Keratinocyte (primary cell): ENCODE data around the gene MTA1. TPM values are rescaled to one million over a fixed set of nuclear protein-coding genes. Genes with fewer than 3 reads are reported as not detected.

Experiments
- DNase-seq: peaks from one replicate; pipeline ENCODE4 v3.0.0-alpha.2; 2011; ENCODE audit warnings: low read depth, missing footprints, low spot score
- FAIRE-seq: peaks from 2 replicates; lab custom pipeline; 2011; peaks lifted over from hg19 to GRCh38; lab: Jason Lieb, UNC
- H2AFZ ChIP-seq: 2 replicates; pipeline ENCODE4 v1.6.0; 2012; ENCODE audit warnings: low read length, control low read depth, inconsistent platforms; ENCODE audit not compliant: control insufficient read depth
- H3K27ac ChIP-seq: 2 replicates; pipeline ENCODE4 v1.5.1; 2011; ENCODE audit warnings: low read length; ENCODE audit not compliant: control insufficient read depth, insufficient read depth
- H3K27me3 ChIP-seq: 3 replicates; pipeline ENCODE4 v1.6.0; 2011; ENCODE audit warnings: low read length; ENCODE audit not compliant: control insufficient read depth, insufficient read depth; ENCODE audit errors: extremely low read depth
- H3K36me3 ChIP-seq, 2 experiments: 2 replicates in 1 of 2; 3 replicates in 1 of 2; pipeline ENCODE4 v1.5.1; 2011; ENCODE audit warnings: low read length in 2 of 2, mild to moderate bottlenecking in 1 of 2; ENCODE audit not compliant: control insufficient read depth in 2 of 2, insufficient read depth in 2 of 2; ENCODE audit errors: extremely low read depth in 1 of 2
- H3K4me1 ChIP-seq: 3 replicates; pipeline ENCODE4 v1.5.1; 2011; ENCODE audit warnings: low read length; ENCODE audit not compliant: control insufficient read depth, insufficient read depth; ENCODE audit errors: extremely low read depth
- H3K4me2 ChIP-seq: 3 replicates; pipeline ENCODE4 v1.6.0; 2011; ENCODE audit warnings: low read depth, low read length; ENCODE audit not compliant: control insufficient read depth, insufficient read depth; ENCODE audit errors: extremely low read depth
- H3K4me3 ChIP-seq, 3 experiments: fragments of 200-600 bp in 1 of 3; sonication (generic) in 1 of 3; 2 replicates in 2 of 3; 3 replicates in 1 of 3; pipeline ENCODE4 v1.5.1; 2011 to 2016; ENCODE audit warnings: low read length in 3 of 3, mild to moderate bottlenecking in 3 of 3, control low read depth in 2 of 3, inconsistent platforms in 1 of 3, low read depth in 1 of 3, mixed read lengths in 1 of 3, mixed run types in 1 of 3, moderate library complexity in 1 of 3; ENCODE audit not compliant: control insufficient read depth in 2 of 3, insufficient read depth in 2 of 3; ENCODE audit errors: extremely low read depth in 1 of 3
- H3K79me2 ChIP-seq: 2 replicates; pipeline ENCODE4 v1.6.0; 2012; ENCODE audit warnings: low read length; ENCODE audit not compliant: control insufficient read depth, insufficient read depth
- H3K9ac ChIP-seq: 3 replicates; pipeline ENCODE4 v1.6.0; 2011; ENCODE audit warnings: low read length; ENCODE audit not compliant: control insufficient read depth, insufficient read depth; ENCODE audit errors: extremely low read depth
- H3K9me1 ChIP-seq: 3 replicates; pipeline ENCODE4 v1.6.0; 2011; ENCODE audit warnings: low read length; ENCODE audit not compliant: control insufficient read depth, insufficient read depth; ENCODE audit errors: extremely low read depth
- H3K9me3 ChIP-seq: 2 replicates; pipeline ENCODE4 v1.5.1; 2012; ENCODE audit warnings: low read depth, low read length; ENCODE audit not compliant: control insufficient read depth
- H4K20me1 ChIP-seq: 3 replicates; pipeline ENCODE4 v1.6.0; 2011; ENCODE audit warnings: low read length; ENCODE audit not compliant: control insufficient read depth, insufficient read depth; ENCODE audit errors: extremely low read depth
- CTCF ChIP-seq, 3 experiments: IDR thresholded peaks in 1 of 3; conservative IDR thresholded peaks in 1 of 3; optimal IDR thresholded peaks in 1 of 3; 2 replicates in 2 of 3; 3 replicates in 1 of 3; pipeline versions ENCODE3 to v1.5.1; 2011; ENCODE audit warnings: low read length in 3 of 3, mild to moderate bottlenecking in 3 of 3, moderate library complexity in 2 of 3, control low read depth in 1 of 3, inconsistent platforms in 1 of 3; ENCODE audit not compliant: insufficient read depth in 2 of 3; ENCODE audit errors: extremely low read depth in 1 of 3
- EZH2 ChIP-seq: IDR thresholded peaks from one replicate; pipeline ENCODE4 v1.6.1; 2012; ENCODE audit warnings: inconsistent platforms, mild to moderate bottlenecking, low read length, moderate library complexity
- dilution Hi-C: fragments of 300-500 bp; cut with MboI; formaldehyde crosslinking; loops from one replicate; pipeline ENCODE4 v1.7.0; 2020; ENCODE audit warnings: low sequenced_read_pairs; ENCODE audit not compliant: extremely low pct_ligation_motif_present
- polyA plus RNA-seq, 5 experiments: library from polyadenylated mRNA; depleted of rRNA in 3 of 5; stranded (reverse) in 3 of 5; stranded (forward) in 1 of 5; unstranded in 1 of 5; fragments of >200 nt; gene quantifications; 1 replicate in 1 of 5; 2 replicates in 3 of 5; 3 replicates in 1 of 5; pipeline versions ENCODE4 v1.2.1 to v1.2.3, GENCODE V29; 2011 to 2012; ENCODE audit warnings: missing spikeins in 2 of 5, low read depth in 1 of 5, low replicate concordance in 1 of 5

The MTA1 gene
- polyA plus RNA-seq, 1 donor (not counting 4 experiments of a cell fraction or from before 2014, with no cell fraction given): 33.6 TPM

- H3K9me3 ChIP-seq: no peaks in the 10 kb centered on the region
- DNase-seq (no peak), FAIRE-seq (no peak)
- H3K27ac ChIP-seq: no peak overlapping the region
- H3K27me3 ChIP-seq: no peaks in the 10 kb centered on the region
- H2AFZ ChIP-seq: no peak overlapping the region
- no peak overlapping the region for H3K4me2 ChIP-seq
- no peak for TF ChIP-seq EZH2
- no peak for TF ChIP-seq CTCF (optimal IDR thresholded peaks at IDR 0.05 in 1 of 3, IDR thresholded peaks at IDR 0.05 in 1 of 3, conservative IDR thresholded peaks at IDR 0.05 in 1 of 3; ENCODE audit: extremely low read depth in 1 of 3, insufficient read depth in 2 of 3, low read length in 3 of 3)
- no peak overlapping the region for H3K9ac ChIP-seq
- H3K9me1 ChIP-seq: no peaks in the 10 kb centered on the region
- H3K4me3 ChIP-seq: no peak overlapping the region
- no peaks in the 10 kb centered on the region for H4K20me1 ChIP-seq
- H3K36me3 ChIP-seq: peaks cover 0 to 5% of the 10 kb centered on the region in 2 experiments
- dilution Hi-C loops: no loop called here
- H3K79me2 ChIP-seq: no peaks in the 10 kb centered on the region
- no peaks in the 10 kb centered on the region for H3K4me1 ChIP-seq
These were observed 31.3 kb upstream of the MTA1 start for GRCh38 chr14:105388110-105388951.

GRCh38 chr14:105388976-105389375, 30.7 kb upstream of the MTA1 start:
- TF ChIP-seq CTCF (optimal IDR thresholded peaks at IDR 0.05 in 1 of 3, IDR thresholded peaks at IDR 0.05 in 1 of 3, conservative IDR thresholded peaks at IDR 0.05 in 1 of 3; ENCODE audit: extremely low read depth in 1 of 3, insufficient read depth in 2 of 3, low read length in 3 of 3) (no peak), EZH2 (no peak)
- Histone ChIP-seq H3K4me3 (no peak overlapping the region), H4K20me1 (no peaks in the 10 kb centered on the region), H3K36me3 (peaks cover 0 to 5% of the 10 kb centered on the region in 2 experiments), H3K27ac (no peak overlapping the region), H3K4me1 (no peaks in the 10 kb centered on the region), H3K79me2 (no peaks in the 10 kb centered on the region), H3K4me2 (no peak overlapping the region), H3K27me3 (no peaks in the 10 kb centered on the region), H3K9ac (no peak overlapping the region), H3K9me3 (no peaks in the 10 kb centered on the region), H2AFZ (no peak overlapping the region), H3K9me1 (no peaks in the 10 kb centered on the region)
- DNase-seq (no peak), FAIRE-seq (no peak)
- dilution Hi-C loops: no loop called here
